GM12801 (cell line): ENCODE measurements around the gene RO60.

ENCODE experiments used
- CTCF ChIP-seq: IDR thresholded peaks from one replicate; pipeline ENCODE4 v1.5.1; 2011; ENCODE audit warnings: control low read depth; ENCODE audit not compliant: insufficient read length; ENCODE audit errors: extremely low read depth

RO60 gene

DNA sequence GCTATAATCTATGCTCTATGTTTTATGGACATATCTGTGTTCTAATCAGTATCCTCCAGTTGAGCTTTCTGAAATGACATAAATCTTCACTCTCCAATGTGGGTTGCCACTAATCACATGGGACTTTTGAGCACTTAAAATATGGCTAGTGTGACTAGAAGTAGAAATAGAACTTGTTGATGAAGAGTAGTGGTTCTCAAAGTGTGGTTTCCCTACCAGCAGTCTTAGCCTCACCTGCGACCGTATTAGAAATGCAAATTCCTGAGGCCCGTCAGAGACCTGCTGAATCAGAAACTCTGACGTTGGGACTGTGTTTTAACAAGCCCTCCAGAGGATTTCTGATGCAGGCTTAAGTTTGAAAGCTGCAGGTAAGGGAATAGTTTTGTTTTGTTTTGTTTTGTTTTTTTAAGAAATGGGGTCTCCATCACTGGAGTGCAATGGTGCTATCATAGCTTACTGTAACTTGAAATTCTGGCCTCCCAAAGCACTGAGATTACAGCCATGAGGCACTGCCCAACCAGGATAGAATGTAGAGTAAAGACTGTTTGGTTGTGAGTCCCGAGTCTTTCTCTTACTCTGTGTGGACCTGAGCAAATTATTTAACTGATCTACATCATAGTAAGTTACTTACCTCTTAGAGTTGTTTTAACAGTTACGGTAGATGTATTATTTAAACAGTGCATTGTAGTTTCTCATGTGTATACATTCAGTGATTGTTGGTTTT lies 24.1 kb downstream of the RO60 start:
- no peak for TF ChIP-seq CTCF

DNA sequence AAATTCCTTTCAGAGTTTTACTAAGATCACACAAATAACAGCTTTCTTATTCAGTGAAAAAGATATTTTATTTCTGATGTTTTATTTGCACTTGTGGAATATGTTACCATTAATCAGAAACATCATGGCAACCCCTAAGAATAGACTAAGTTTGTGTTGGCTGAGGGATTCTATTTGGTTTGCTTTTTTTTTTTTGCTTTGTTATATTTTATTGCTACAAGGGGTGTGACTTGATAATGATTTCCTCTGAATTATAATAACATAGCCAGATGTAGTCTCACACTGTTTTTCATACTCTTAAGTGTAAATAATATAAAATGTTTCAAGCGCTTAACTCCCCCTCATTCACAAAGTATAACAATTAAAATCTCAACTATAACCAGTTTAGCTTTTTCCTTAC lies 25.9 kb downstream of the RO60 start:
- TF ChIP-seq CTCF, result no peak

- TF ChIP-seq CTCF, result no peak
These were observed 26.9 kb downstream of the RO60 start for GRCh38 chr1:193086342-193086741.

DNA sequence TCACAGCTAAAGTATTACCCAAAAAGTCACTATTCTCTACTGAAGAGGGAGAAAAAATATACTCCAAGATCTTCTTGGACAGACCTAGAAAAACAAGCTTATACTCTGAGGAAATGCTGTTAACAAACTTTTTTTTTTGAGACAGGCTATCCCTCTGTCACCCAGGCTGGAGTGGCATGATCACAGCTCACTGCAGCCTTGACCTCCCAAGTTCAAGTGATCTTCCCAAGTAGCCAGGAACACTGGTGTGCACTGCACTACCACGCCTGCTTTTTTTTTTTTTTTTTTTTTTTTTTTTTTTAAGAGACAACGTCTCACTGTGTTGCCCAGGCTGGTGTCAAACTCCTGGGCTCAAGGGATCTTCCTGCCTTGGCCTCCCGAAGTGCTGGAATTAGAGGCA lies 28.5 kb downstream of the RO60 start:
- TF ChIP-seq CTCF, result no peak

DNA sequence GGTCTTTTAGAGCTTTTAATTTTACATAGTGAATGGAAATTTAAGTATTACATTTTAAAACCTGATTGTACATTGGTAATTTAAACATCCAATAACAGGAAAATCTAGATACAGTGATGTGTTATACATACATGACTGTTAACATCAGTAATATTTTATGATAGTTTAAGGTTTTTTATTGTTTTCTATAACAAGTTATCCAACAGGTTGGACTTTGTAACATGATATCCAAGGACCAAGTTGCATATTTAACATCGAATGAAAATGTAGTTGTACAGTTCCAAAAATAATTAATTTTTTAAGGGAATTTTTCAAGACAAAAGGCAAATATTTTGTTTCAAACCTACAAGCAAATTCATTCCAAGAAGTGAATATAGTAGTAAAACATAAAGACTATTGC lies 31.5 kb downstream of the RO60 start:
- TF ChIP-seq CTCF, result no peak

- TF ChIP-seq CTCF, result no peak
These were observed 34.7 kb downstream of the RO60 start for GRCh38 chr1:193094112-193094511.

DNA sequence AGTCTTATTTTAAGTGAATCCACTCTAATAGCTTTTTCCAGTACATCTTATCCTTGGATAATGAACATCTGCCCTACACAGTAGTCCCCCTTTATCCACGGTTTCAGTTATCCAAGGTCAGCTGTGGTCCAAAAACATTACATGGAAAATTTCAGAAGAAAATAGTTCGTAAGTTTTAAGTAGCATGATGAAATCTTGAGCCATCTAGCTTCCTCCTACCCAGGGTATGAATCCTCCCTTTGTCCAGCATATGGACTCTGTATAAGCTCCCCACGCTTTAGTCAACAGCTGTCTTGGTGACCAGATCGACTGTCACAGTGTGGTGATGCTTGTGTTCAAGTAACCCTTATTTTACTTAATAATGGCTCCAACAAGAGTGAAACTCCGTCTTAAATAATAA lies 43.2 kb downstream of the RO60 start:
- TF ChIP-seq CTCF, result no peak
